ENCODE data around the gene TMEM132E. TPM values are rescaled to one million over a fixed set of nuclear protein-coding genes. Genes with fewer than 3 reads are reported as not detected.

The TMEM132E gene
- polyA plus RNA-seq, 5 donors, result 0.05 to 0.10 (median 0.06) TPM

DNA sequence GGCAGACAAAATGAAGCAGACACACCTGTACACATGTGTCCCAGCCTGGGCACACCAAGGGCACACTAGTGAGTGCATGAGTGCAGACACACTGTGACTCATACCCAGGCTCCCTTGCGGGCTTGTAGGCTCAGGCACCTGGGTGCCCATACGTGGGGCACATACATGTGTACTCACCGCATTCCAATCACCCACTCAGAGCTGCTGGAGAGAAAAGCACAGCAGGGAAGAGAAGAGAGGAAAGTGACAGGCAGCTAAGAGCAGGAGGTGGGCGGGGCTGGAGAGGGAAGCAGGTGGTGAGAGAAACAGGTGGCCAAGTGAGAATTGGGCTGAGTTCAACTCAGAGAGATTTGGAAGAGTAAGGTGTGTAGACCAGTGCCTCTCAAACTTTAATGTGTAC, 54.0 kb downstream of the TMEM132E start:
- DNase-seq, result no peak

GRCh38 chr17:34633760-34634159, 54.4 kb downstream of the TMEM132E start:
- DNase-seq, result no peak

- no peak for DNase-seq
These were observed 55.3 kb downstream of the TMEM132E start for GRCh38 chr17:34634551-34635160.

DNA sequence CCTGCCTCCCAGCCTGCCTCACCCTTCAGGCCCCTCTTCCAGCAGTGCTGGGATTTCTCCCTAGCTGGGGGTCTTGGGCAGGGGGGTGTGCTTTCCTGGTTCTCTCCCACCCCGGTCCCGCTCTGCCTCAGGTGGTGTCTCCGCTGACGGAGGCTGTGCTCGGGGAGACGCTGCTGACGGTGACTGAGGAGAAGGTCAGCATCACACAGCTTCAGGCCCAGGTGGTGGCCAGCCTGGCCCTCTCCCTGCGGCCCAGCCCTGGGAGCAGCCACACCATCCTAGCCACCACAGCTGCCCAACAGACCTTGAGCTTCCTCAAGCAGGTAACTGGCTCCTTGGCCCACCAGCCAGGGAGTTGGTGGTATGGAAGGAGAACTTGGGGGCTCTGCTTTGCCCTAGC, 56.5 kb downstream of the TMEM132E start:
- no peak for DNase-seq

GRCh38 chr17:34637041-34637547, 57.7 kb downstream of the TMEM132E start:
- no peak for DNase-seq

GRCh38 chr17:34637548-34638525, 58.5 kb downstream of the TMEM132E start:
- DNase-seq, result peak; percentile 44 to 60

DNA sequence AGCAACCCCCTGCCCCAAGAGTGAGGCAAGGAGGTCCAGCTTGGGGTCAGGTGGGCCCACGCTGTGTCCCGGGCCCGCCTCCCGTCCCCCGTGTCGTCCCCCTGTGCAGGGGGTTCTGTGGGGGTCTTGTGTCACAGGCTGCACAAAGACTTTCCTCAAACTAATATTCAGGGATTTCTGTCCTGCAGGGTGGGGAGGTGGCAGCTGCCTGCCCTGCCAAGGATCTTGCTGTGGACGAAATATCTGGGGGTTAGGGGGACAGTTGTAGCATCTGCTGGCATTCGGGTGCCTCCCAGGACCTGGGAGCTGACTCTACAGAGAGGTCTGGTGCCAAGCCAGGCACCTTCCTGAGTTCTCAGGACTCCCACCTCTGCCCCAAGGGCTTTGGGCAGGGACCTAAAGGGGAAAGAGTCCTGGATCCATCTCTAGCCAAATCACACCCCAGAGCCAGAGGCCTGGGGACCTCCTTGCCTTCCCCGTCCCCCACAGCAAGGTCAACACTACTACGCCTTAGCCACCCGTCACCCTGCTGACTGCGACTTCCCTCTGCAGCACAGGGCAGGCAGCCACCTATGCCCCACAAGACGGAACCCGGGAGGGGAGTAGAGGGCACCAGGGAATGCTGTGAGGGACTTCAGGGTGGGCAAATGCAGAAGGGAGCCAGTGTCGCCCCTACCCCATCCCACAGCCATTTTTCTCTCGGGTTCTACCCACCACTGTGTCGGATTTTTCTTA, 59.3 kb downstream of the TMEM132E start:
- DNase-seq, result no peak

DNA sequence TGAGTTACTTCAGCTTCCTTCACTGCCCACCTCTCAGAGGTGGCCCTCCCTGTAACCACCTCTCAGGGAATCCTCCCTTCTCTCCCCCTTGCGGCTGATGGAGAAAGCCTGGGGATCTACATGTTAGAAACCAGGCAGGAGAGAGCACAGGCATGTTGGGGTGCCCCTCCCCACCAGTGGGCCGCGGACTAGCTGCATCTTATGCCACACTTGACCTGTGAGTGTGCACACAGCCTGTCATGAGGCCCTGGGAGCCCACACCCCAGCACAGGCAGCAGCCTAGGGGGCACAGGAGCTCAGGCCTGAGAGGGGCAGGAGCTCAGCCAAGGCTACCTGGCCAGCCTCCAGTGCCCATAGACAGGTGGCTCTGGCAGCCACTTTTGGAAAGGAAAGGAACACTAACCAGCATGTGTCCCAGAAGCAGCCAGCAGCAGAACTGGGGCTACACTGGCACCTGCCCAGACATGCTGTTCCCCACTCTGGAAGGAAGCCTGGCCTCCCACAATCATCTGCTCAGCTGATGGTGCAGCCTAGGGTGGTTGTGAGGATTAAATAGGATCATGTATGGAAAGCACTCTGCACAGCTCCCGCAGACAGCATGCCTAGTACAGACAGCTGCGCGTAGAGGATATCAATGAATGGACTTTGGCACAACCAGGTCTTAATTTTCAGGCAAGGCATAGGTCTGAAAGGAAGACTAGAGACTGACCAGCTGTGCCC, 60.5 kb downstream of the TMEM132E start:
- no peak for DNase-seq

- no peak for DNase-seq
These were observed 62.0 kb downstream of the TMEM132E start for GRCh38 chr17:34641368-34641767.

DNA sequence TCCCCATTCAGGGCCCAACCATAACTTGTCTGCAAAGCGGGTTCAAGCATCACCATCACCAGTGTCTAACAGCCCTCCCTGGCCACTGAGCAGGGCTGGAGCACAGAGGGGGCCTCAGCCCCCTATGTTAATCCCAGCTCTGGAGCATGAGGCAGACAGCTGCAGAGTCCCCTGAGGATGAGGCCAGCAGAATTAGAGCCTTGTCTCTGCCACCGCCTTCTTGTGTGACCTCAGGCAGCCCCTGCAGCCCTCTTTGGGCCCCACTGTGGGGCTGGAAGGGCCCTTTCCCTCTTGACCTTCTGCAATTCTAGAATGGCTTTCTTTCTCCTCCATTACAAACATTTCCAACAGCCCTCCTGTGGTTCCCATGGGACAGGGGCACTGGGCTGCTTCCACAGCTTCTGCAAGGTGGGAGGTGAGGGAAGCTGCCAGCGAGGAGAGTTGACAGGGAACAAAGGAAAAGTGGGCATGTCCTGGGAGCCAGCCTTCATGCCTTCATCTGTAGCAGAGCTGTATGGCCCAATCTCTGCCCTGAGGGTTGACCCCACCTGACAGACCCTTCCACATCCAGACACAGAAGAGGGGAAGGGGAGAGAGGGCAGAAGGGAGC, 65.7 kb downstream of the TMEM132E start:
- DNase-seq, result no peak

DNA sequence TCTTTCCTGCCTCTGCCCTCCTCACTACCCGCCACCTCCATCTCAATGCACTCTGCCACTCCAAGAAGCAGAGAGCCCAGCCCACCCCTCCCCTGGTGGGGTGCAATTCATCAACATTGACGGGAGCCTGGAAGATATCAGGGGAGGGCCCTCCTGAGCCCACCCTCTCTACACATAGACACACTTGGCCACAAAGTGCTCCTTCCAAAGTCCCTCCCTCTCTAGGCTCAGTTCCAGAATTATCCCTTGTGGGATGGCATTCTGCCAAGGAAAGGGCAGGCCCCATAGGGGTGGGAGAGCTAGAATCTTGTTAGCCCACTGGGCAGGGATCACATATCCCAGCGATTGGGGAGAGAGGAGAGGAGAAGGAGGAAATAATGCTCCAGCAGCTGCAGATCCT, 66.2 kb downstream of the TMEM132E start:
- peak; percentile 61 to 63 for DNase-seq

DNA sequence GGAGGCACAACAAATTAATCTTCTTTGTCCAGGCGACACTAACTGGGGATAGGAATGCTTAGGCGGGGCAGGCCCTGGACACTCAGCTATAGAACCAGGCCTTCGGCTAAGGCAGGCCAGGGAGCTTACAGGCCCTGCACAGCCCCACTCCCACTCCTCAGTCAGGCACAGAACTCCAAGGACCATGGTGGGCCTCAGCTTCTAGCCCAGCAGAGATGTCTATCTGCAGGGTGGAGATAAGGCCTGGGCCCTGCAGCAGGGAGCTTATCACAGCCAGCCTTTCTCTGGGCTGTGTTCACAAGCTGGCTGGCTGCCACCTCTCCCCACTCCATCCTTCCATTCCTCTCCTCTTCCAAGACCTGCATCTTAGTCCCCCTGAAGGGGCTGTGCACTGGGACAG, 68.1 kb downstream of the TMEM132E start:
- DNase-seq, result no peak

GRCh38 chr17:34650051-34650750, 70.8 kb downstream of the TMEM132E start:
- no peak for DNase-seq

- no peak for DNase-seq
These were observed 72.0 kb downstream of the TMEM132E start for GRCh38 chr17:34651402-34651811.

DNA sequence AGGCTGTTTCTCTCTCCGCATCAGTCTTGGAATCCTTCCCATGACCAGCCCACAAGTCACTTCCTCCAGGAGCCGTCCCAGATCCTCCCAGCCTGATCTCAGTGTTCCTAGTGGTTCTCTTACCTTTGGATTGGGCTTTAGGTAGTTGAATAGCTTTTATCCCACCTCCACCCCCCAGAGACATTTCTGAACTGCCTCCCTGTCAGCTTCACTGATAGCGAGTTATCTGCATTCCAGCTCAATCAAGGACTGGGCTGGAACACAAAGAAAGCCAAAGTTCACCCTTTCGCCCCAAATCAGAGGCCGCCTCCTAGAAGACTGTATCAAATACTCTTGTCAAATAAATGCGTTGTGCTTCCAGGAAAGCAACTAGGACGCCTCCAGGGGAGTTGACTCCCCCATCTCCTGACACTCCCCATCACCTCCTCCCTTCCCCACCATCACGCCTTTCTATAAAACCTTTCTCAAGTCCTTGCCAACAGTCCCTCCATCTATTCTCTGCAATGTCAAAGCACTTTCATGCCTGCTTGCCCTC, 72.7 kb downstream of the TMEM132E start:
- no peak for DNase-seq

- no peak for DNase-seq
These were observed 74.1 kb downstream of the TMEM132E start for GRCh38 chr17:34653511-34653910.

GRCh38 chr17:34654276-34654880, 75.0 kb downstream of the TMEM132E start:
- no peak for DNase-seq

DNA sequence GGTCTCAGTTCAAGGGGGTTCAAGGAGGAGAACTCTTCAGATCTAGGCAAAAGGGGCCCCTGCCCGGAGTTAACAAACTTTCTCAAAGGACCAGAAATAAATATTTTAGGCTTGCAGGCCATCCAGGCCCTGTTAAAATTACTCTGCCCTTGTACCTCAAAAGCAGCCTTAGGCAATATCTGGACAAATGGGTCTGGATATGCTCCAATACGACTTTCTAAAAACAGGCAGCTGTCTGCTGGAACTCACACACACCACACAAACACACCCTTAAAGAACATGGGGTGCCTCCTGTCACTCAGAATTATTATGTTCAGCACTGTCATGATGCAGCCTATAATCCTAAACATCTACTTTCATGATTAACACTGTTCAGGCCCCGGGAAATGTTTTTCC, 75.5 kb downstream of the TMEM132E start:
- no peak for DNase-seq

DNA sequence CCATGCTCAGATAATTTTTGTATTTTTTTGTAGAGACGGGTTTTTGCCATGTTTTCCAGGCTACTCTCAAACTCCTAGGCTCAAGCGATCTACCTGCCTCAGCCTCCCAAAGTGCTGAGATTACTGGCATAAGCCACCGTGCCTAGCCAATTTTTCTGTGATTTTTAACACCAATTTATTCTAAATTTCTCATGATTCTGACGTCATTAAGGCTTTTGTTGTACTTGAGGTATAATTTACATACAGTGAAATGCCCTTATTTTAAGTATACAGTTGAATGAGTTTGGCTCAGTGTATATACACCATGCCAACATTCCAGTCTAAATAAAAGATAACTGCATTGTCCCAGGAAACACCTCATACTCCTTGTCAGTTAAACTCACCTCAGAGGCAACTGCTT, 77.4 kb downstream of the TMEM132E start:
- DNase-seq, result no peak

Measured in right lung (tissue), 5 donors.